ENCODE data around the gene DNM3. TPM values are rescaled to one million over a fixed set of nuclear protein-coding genes. Genes with fewer than 3 reads are reported as not detected.
A peak's percentile ranks its signal among the peaks of the same experiment; 100 is the strongest.

DNM3 gene
- total and polyA plus RNA-seq, 9 donors, result 2.2 to 7.0 (median 3.9) TPM

- no peak for DNase-seq
- no peaks in the 10 kb centered on the region for H3K36me3 ChIP-seq (ENCODE audit: control insufficient read depth, insufficient read depth, low read length)
- no peaks in the 10 kb centered on the region for H3K27me3 ChIP-seq (ENCODE audit: control insufficient read depth, insufficient read depth, low read length)
- peak overlapping the region; percentile 31 for H3K27ac ChIP-seq (ENCODE audit: low read length)
- no CpG with 5 or more reads among the region's 5 CpGs for WGBS (ENCODE audit: insufficient coverage)
- H3K9me3 ChIP-seq (replicated peaks; ENCODE audit: control insufficient read depth, low read depth, low read length), result no peaks in the 10 kb centered on the region
- H3K4me1 ChIP-seq (ENCODE audit: control insufficient read depth, insufficient read depth, low read length), result peaks cover 17% of the 10 kb centered on the region
- no peak overlapping the region for H3K4me3 ChIP-seq (ENCODE audit: low read length)
Measured at GRCh38 chr1:172394811-172395210, 553.5 kb downstream of the DNM3 start.

GRCh38 chr1:172395576-172395975 lies 554.3 kb downstream of the DNM3 start:
- Histone ChIP-seq H3K4me3 (ENCODE audit: low read length) (no peak overlapping the region), H3K36me3 (ENCODE audit: control insufficient read depth, insufficient read depth, low read length) (no peaks in the 10 kb centered on the region), H3K9me3 (replicated peaks; ENCODE audit: control insufficient read depth, low read depth, low read length) (no peaks in the 10 kb centered on the region), H3K27ac (ENCODE audit: low read length) (no peak overlapping the region), H3K4me1 (ENCODE audit: control insufficient read depth, insufficient read depth, low read length) (peaks cover 16% of the 10 kb centered on the region), H3K27me3 (ENCODE audit: control insufficient read depth, insufficient read depth, low read length) (no peaks in the 10 kb centered on the region)
- WGBS (ENCODE audit: insufficient coverage), result no CpG with 5 or more reads among the region's 3 CpGs
- no peak for DNase-seq

DNA sequence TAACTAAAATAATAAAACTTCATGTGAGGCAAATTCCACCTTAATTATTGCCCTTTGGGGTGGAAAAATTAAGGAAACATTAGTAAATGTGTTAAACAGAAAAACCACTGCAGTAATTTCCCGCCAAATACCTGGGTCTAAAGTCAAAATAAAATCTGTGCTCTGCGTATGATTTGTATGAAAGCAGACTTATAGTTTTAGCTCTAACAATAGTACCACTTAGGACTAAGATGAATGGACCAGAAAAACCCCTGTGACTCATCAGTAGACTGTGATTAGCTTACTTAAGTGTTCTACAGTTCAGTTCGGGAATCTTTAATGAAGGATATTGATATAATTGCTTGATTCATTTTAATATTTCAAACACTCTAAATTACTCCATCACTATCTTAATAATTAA lies 555.9 kb downstream of the DNM3 start:
- no peak overlapping the region for H3K4me3 ChIP-seq (ENCODE audit: low read length)
- H3K36me3 ChIP-seq (ENCODE audit: control insufficient read depth, insufficient read depth, low read length), result no peaks in the 10 kb centered on the region
- no peaks in the 10 kb centered on the region for H3K9me3 ChIP-seq (replicated peaks; ENCODE audit: control insufficient read depth, low read depth, low read length)
- WGBS (ENCODE audit: insufficient coverage), result no CpG with 5 or more reads among the region's 3 CpGs
- H3K27ac ChIP-seq (ENCODE audit: low read length), result peak overlapping the region; percentile 88
- H3K27me3 ChIP-seq (ENCODE audit: control insufficient read depth, insufficient read depth, low read length), result no peaks in the 10 kb centered on the region
- no peak for DNase-seq
- H3K4me1 ChIP-seq (ENCODE audit: control insufficient read depth, insufficient read depth, low read length), result peaks cover 10% of the 10 kb centered on the region

DNA sequence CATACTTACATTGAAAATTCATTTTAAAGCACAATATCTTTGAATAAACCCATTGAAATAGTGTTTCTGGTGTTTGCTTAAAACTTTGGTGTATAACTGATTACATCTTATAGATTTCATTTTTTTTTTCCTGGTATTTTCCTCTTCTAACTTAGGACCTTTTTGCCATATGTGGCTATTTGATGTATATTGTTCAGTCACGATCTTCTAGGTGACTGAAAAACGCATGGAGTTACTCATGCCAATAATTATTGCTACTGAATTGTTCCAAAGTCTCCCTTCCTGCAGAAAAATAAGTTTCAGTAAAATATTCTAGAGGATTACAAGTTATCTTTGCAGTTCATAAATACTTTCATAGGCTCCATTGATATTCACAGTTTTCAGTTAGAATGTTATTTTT lies 556.3 kb downstream of the DNM3 start:
- no CpG with 5 or more reads among the region's 2 CpGs for WGBS (ENCODE audit: insufficient coverage)
- no peak overlapping the region for H3K4me3 ChIP-seq (ENCODE audit: low read length)
- no peaks in the 10 kb centered on the region for H3K27me3 ChIP-seq (ENCODE audit: control insufficient read depth, insufficient read depth, low read length)
- peak overlapping the region; percentile 88 for H3K27ac ChIP-seq (ENCODE audit: low read length)
- no peaks in the 10 kb centered on the region for H3K9me3 ChIP-seq (replicated peaks; ENCODE audit: control insufficient read depth, low read depth, low read length)
- no peak for DNase-seq
- H3K4me1 ChIP-seq (ENCODE audit: control insufficient read depth, insufficient read depth, low read length), result peaks cover 10% of the 10 kb centered on the region
- H3K36me3 ChIP-seq (ENCODE audit: control insufficient read depth, insufficient read depth, low read length), result no peaks in the 10 kb centered on the region

GRCh38 chr1:172398193-172398592 lies 556.9 kb downstream of the DNM3 start:
- H3K27ac ChIP-seq (ENCODE audit: low read length), result peak overlapping the region; percentile 88
- no peaks in the 10 kb centered on the region for H3K9me3 ChIP-seq (replicated peaks; ENCODE audit: control insufficient read depth, low read depth, low read length)
- WGBS (ENCODE audit: insufficient coverage), result no CpG with 5 or more reads among the region's 2 CpGs
- H3K4me1 ChIP-seq (ENCODE audit: control insufficient read depth, insufficient read depth, low read length), result peaks cover 10% of the 10 kb centered on the region
- H3K36me3 ChIP-seq (ENCODE audit: control insufficient read depth, insufficient read depth, low read length), result no peaks in the 10 kb centered on the region
- peak; percentile 86 for DNase-seq
- H3K27me3 ChIP-seq (ENCODE audit: control insufficient read depth, insufficient read depth, low read length), result no peaks in the 10 kb centered on the region
- H3K4me3 ChIP-seq (ENCODE audit: low read length), result no peak overlapping the region

DNA sequence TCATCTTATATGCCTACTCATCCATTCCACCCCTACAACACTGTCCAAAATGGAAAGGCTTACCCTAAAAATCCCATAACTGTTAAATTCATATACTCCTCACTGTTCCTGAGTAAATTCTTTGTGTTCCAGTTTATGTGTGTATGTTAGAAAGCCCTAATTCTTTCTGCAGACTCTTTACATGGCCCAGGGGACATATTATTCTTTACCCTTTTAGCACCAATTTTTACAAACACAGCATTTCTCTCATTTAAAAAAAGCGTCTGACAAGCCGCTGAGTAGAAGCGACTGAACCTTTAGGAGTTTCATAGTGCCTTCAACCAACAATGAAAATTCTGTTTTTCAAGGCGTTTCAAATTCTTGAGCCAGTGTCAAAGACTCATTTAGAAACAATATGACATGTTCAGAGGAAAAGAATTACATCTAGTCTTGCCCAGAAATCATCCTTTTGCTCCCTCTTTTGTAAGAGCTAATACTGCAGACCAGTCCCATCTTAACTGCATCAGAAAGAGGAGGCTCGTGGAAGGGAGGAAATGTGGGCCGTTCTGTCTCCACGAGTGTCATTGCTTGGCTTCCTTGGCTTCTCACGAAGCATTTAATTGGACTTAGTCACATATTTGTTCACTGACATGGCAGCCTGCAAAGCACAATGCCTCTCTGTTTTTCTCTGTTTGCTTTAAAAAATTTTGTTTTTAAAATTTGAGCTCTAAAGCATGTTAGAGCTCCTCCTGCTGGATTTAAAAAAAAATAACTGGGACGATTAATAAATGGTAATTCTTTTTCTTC lies 557.9 kb downstream of the DNM3 start:
- H3K4me3 ChIP-seq (ENCODE audit: low read length), result peak overlapping the region; percentile 4
- H3K36me3 ChIP-seq (ENCODE audit: control insufficient read depth, insufficient read depth, low read length), result no peaks in the 10 kb centered on the region
- H3K4me1 ChIP-seq (ENCODE audit: control insufficient read depth, insufficient read depth, low read length), result peaks cover 9% of the 10 kb centered on the region
- DNase-seq, result peak; percentile 97
- peak overlapping the region; percentile 88 for H3K27ac ChIP-seq (ENCODE audit: low read length)
- H3K27me3 ChIP-seq (ENCODE audit: control insufficient read depth, insufficient read depth, low read length), result no peaks in the 10 kb centered on the region
- WGBS (ENCODE audit: insufficient coverage), result 0% methylated on average over 3 of the region's 9 CpGs
- H3K9me3 ChIP-seq (replicated peaks; ENCODE audit: control insufficient read depth, low read depth, low read length), result no peaks in the 10 kb centered on the region

GRCh38 chr1:172399756-172400721 lies 558.7 kb downstream of the DNM3 start:
- peaks cover 6% of the 10 kb centered on the region for H3K4me1 ChIP-seq (ENCODE audit: control insufficient read depth, insufficient read depth, low read length)
- H3K9me3 ChIP-seq (replicated peaks; ENCODE audit: control insufficient read depth, low read depth, low read length), result no peaks in the 10 kb centered on the region
- H3K36me3 ChIP-seq (ENCODE audit: control insufficient read depth, insufficient read depth, low read length), result no peaks in the 10 kb centered on the region
- no CpG with 5 or more reads among the region's 6 CpGs for WGBS (ENCODE audit: insufficient coverage)
- DNase-seq, result peak; percentile 60
- H3K27ac ChIP-seq (ENCODE audit: low read length), result peak overlapping the region; percentile 88
- H3K27me3 ChIP-seq (ENCODE audit: control insufficient read depth, insufficient read depth, low read length), result no peaks in the 10 kb centered on the region
- H3K4me3 ChIP-seq (ENCODE audit: low read length), result no peak overlapping the region

DNA sequence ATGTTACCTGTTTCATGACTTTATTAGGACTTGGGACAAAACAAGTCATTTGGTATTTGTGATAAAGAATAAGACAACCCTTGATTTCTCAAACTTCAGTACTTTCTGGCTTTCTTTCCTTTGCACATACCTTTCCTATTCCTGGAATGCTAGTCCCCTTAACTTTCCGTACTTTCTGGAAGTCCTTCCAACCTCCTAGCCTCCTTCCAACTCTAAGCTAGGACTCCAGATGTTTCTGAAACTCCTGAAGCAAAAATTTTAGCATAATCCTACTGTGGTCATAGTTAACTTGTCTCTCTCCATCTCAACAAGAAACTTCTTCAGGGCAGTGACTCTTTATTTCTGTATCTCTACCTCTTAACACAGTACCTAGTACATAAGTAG lies 559.4 kb downstream of the DNM3 start:
- H3K9me3 ChIP-seq (replicated peaks; ENCODE audit: control insufficient read depth, low read depth, low read length), result no peaks in the 10 kb centered on the region
- no peaks in the 10 kb centered on the region for H3K27me3 ChIP-seq (ENCODE audit: control insufficient read depth, insufficient read depth, low read length)
- DNase-seq, result peak; percentile 94
- H3K27ac ChIP-seq (ENCODE audit: low read length), result peak overlapping the region; percentile 88
- peaks cover 6% of the 10 kb centered on the region for H3K4me1 ChIP-seq (ENCODE audit: control insufficient read depth, insufficient read depth, low read length)
- no peaks in the 10 kb centered on the region for H3K36me3 ChIP-seq (ENCODE audit: control insufficient read depth, insufficient read depth, low read length)
- WGBS (ENCODE audit: insufficient coverage), result 14% methylated on average over 1 of the region's 1 CpG
- H3K4me3 ChIP-seq (ENCODE audit: low read length), result no peak overlapping the region

DNA sequence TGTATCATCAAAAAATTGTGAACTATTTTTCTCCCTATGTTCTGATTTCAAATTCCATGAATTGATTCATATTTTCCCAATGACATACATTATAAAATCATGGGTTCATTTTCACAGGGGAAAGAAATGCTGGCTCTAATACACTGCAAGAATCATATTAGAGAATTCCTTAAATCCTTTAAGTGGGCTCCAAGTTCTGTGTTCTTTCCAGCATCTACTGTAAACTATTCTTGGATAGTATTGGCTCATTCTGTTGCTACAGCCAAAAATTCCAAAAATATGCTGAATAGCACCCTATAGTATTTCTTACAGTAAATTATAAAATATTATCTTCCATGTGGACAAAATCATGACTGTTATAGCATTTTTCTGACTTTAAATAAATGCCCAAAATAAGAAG lies 560.2 kb downstream of the DNM3 start:
- H3K27ac ChIP-seq (ENCODE audit: low read length), result peak overlapping the region; percentile 88
- H3K36me3 ChIP-seq (ENCODE audit: control insufficient read depth, insufficient read depth, low read length), result no peaks in the 10 kb centered on the region
- DNase-seq, result peak; percentile 94
- H3K27me3 ChIP-seq (ENCODE audit: control insufficient read depth, insufficient read depth, low read length), result no peaks in the 10 kb centered on the region
- H3K4me1 ChIP-seq (ENCODE audit: control insufficient read depth, insufficient read depth, low read length), result peaks cover 6% of the 10 kb centered on the region
- no peaks in the 10 kb centered on the region for H3K9me3 ChIP-seq (replicated peaks; ENCODE audit: control insufficient read depth, low read depth, low read length)
- H3K4me3 ChIP-seq (ENCODE audit: low read length), result no peak overlapping the region

GRCh38 chr1:172401892-172402291 lies 560.6 kb downstream of the DNM3 start:
- Histone ChIP-seq H3K4me3 (ENCODE audit: low read length) (no peak overlapping the region), H3K9me3 (replicated peaks; ENCODE audit: control insufficient read depth, low read depth, low read length) (no peaks in the 10 kb centered on the region), H3K27me3 (ENCODE audit: control insufficient read depth, insufficient read depth, low read length) (no peaks in the 10 kb centered on the region), H3K4me1 (ENCODE audit: control insufficient read depth, insufficient read depth, low read length) (peaks cover 6% of the 10 kb centered on the region), H3K36me3 (ENCODE audit: control insufficient read depth, insufficient read depth, low read length) (no peaks in the 10 kb centered on the region), H3K27ac (ENCODE audit: low read length) (peak overlapping the region; percentile 88)
- DNase-seq, result peak; percentile 74
- WGBS (ENCODE audit: insufficient coverage), result no CpG with 5 or more reads among the region's 5 CpGs

Measured in muscle of leg (tissue), 11 donors.